H1 (cell line): Measurements from ENCODE around the gene GPC6. TPM values are rescaled to one million over a fixed set of nuclear protein-coding genes. Genes with fewer than 3 reads are reported as not detected.

Experiments used
- ATF2 ChIP-seq: IDR thresholded peaks from 2 replicates; pipeline ENCODE4 v1.6.1; 2012; ENCODE audit warnings: low read length, inconsistent platforms
- FOSL1 ChIP-seq: IDR thresholded peaks from 2 replicates; pipeline ENCODE4 v1.6.1; 2011; ENCODE audit warnings: mild to moderate bottlenecking, low read depth, low read length, moderate library complexity; ENCODE audit not compliant: insufficient read depth
- POLR2A ChIP-seq, 2 experiments: IDR thresholded peaks; 1 replicate in 1 of 2; 2 replicates in 1 of 2; pipeline ENCODE4 v1.6.1; 2011; ENCODE audit warnings: low read depth in 2 of 2, low read length in 2 of 2, mild to moderate bottlenecking in 2 of 2; ENCODE audit errors: control extremely low read depth in 1 of 2
- SP1 ChIP-seq: IDR thresholded peaks from 2 replicates; pipeline ENCODE4 v1.6.1; 2011; ENCODE audit warnings: low read depth, low read length
- polyA plus RNA-seq, 7 experiments: library from polyadenylated mRNA; depleted of rRNA in 3 of 7; stranded (reverse) in 5 of 7; unstranded in 2 of 7; fragments of >200 nt in 5 of 7; fragments of 200-250 nt in 2 of 7; gene quantifications; 1 replicate in 5 of 7; 2 replicates in 1 of 7; 4 replicates in 1 of 7; pipeline versions ENCODE4 v1.2.1 to v1.2.3, GENCODE V29; 2011 to 2013; ENCODE audit warnings: missing spikeins in 2 of 7, mixed read lengths in 2 of 7
- total RNA-seq: library from RNA; stranded (reverse); fragmentation: NEBNext Ultra II Directional; extraction: Animal tissue kit (Norgen Biotek cat#: 25700); gene quantifications from 2 replicates; pipeline ENCODE4 v1.2.1, GENCODE V29; 2021

GPC6 gene
- total and polyA plus RNA-seq, 2 of the 8 experiments (the other 6 are each of a cell fraction or from before 2014, with no cell fraction given) = 5.4 to 12.0 TPM

DNA sequence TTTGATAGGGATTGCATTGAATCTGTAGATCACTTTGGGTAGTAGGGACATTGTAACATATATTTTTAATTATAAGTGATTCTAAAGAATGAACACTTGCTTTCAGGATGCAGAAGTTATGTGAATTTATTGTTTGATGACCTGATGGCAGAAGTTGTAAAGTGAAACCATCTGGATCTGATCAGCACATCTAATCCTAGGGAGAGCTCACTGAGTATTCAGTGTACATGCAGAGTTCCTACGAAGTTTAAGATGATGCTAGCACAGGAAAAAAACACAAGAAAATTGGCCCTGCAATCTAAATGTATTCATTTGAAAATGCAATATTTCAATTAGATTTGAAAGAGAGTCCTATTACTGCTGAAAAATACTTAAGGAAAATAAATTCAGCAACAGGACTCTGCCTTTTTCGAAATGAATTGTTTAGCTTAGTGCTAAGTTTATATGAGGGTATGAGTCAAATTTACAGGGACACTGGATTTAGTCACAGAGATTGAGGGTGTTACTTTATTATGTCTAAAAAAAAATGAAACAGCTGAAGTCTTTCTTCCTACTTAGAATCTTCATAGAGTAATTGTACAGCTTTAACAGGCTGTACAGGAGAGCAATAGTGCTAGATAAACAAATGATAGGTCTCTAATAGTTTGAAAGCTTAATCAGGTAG lies 867.2 kb downstream of the GPC6 start (continued):
- TF ChIP-seq POLR2A (IDR thresholded peaks at IDR 0.05; ENCODE audit: control extremely low read depth in 1 of 2, low read depth in 2 of 2, low read length in 2 of 2) = no peak
- TF ChIP-seq FOSL1 = no peak
- TF ChIP-seq ATF2 = no peak
- no peak for TF ChIP-seq SP1
